ENCODE data around the gene B3GAT1. TPM values are rescaled to one million over a fixed set of nuclear protein-coding genes. Genes with fewer than 3 reads are reported as not detected.

Gene B3GAT1
- total RNA-seq, 1 experiment from 2014 or later: 3.7 TPM

GRCh38 chr11:134366254-134366653 is 45.8 kb downstream of the B3GAT1 start:
- Histone ChIP-seq H3K36me3 (ENCODE audit: insufficient read depth, low read length, poor library complexity, severe bottlenecking) (no peaks in the 10 kb centered on the region), H3K27me3 (replicated peaks; ENCODE audit: insufficient read depth, low read depth, low read length, poor library complexity) (no peaks in the 10 kb centered on the region), H3K9me3 (ENCODE audit: low read depth, low read length, poor library complexity, severe bottlenecking) (no peaks in the 10 kb centered on the region), H3K27ac (ENCODE audit: low read depth, low read length, poor library complexity, severe bottlenecking) (no peak overlapping the region), H3K4me1 (ENCODE audit: insufficient read depth, low read length, poor library complexity, severe bottlenecking) (no peaks in the 10 kb centered on the region), H3K4me3 (ENCODE audit: low read depth, low read length, poor library complexity, severe bottlenecking) (no peak overlapping the region)
- no peak for DNase-seq (ENCODE audit: low spot score)
- TF ChIP-seq EZH2 (IDR thresholded peaks at IDR 0.05; ENCODE audit: borderline replicate concordance, low read depth, low read length, poor library complexity, severe bottlenecking): no peak
- TF ChIP-seq CTCF (conservative IDR thresholded peaks at IDR 0.05; ENCODE audit: low read depth, low read length): no peak
- ChIA-PET CTCF (no interaction called here), POLR2A (ENCODE audit: low non-redundant PET) (no interaction called here)
- intact Hi-C loops (cut with micrococcal nuclease; ENCODE audit: unreplicated experiment): no loop called here
- no TSS peak for BruUV-seq (replicated peaks)

- H3K27me3 ChIP-seq (replicated peaks; ENCODE audit: insufficient read depth, low read depth, low read length, poor library complexity): no peaks in the 10 kb centered on the region
- BruUV-seq (replicated peaks): no TSS peak
- no peak overlapping the region for H3K27ac ChIP-seq (ENCODE audit: low read depth, low read length, poor library complexity, severe bottlenecking)
- ChIA-PET CTCF (no interaction called here), POLR2A (ENCODE audit: low non-redundant PET) (no interaction called here)
- no peaks in the 10 kb centered on the region for H3K9me3 ChIP-seq (ENCODE audit: low read depth, low read length, poor library complexity, severe bottlenecking)
- intact Hi-C loops (cut with micrococcal nuclease; ENCODE audit: unreplicated experiment): no loop called here
- no peaks in the 10 kb centered on the region for H3K36me3 ChIP-seq (ENCODE audit: insufficient read depth, low read length, poor library complexity, severe bottlenecking)
- TF ChIP-seq CTCF (conservative IDR thresholded peaks at IDR 0.05; ENCODE audit: low read depth, low read length): no peak
- no peak for TF ChIP-seq EZH2 (IDR thresholded peaks at IDR 0.05; ENCODE audit: borderline replicate concordance, low read depth, low read length, poor library complexity, severe bottlenecking)
- no peak for DNase-seq (ENCODE audit: low spot score)
- H3K4me3 ChIP-seq (ENCODE audit: low read depth, low read length, poor library complexity, severe bottlenecking): no peak overlapping the region
- H3K4me1 ChIP-seq (ENCODE audit: insufficient read depth, low read length, poor library complexity, severe bottlenecking): no peaks in the 10 kb centered on the region
Observed at GRCh38 chr11:134365011-134365925, 46.8 kb downstream of the B3GAT1 start.

GRCh38 chr11:134364261-134364660 is 47.8 kb downstream of the B3GAT1 start:
- H3K4me3 ChIP-seq (ENCODE audit: low read depth, low read length, poor library complexity, severe bottlenecking): no peak overlapping the region
- ChIA-PET POLR2A (ENCODE audit: low non-redundant PET) (no interaction called here), CTCF (no interaction called here)
- H3K9me3 ChIP-seq (ENCODE audit: low read depth, low read length, poor library complexity, severe bottlenecking): no peaks in the 10 kb centered on the region
- intact Hi-C loops (cut with micrococcal nuclease; ENCODE audit: unreplicated experiment): loop anchor here (5.0 kb wide), 1 partner anchor 113 kb away; no protein-coding TSS in a partner anchor
- no peaks in the 10 kb centered on the region for H3K27me3 ChIP-seq (replicated peaks; ENCODE audit: insufficient read depth, low read depth, low read length, poor library complexity)
- no TSS peak for BruUV-seq (replicated peaks)
- no peak for DNase-seq (ENCODE audit: low spot score)
- H3K36me3 ChIP-seq (ENCODE audit: insufficient read depth, low read length, poor library complexity, severe bottlenecking): no peaks in the 10 kb centered on the region
- TF ChIP-seq EZH2 (IDR thresholded peaks at IDR 0.05; ENCODE audit: borderline replicate concordance, low read depth, low read length, poor library complexity, severe bottlenecking): no peak
- TF ChIP-seq CTCF (conservative IDR thresholded peaks at IDR 0.05; ENCODE audit: low read depth, low read length): no peak
- no peak overlapping the region for H3K27ac ChIP-seq (ENCODE audit: low read depth, low read length, poor library complexity, severe bottlenecking)
- no peaks in the 10 kb centered on the region for H3K4me1 ChIP-seq (ENCODE audit: insufficient read depth, low read length, poor library complexity, severe bottlenecking)

Measured in A673 (cell line).